Loucy (cell line): ENCODE results near the gene PHF19.

Experiments
- H2AFZ ChIP-seq: fragments of 200-600 bp; sonication (generic); 2 replicates; pipeline ENCODE4 v1.6.0; 2016; ENCODE audit warnings: antibody characterized with exemption, mild to moderate bottlenecking, low read length, moderate library complexity
- H3F3A ChIP-seq: fragments of 200-600 bp; 2 replicates; pipeline ENCODE4 v1.6.0; 2016; ENCODE audit warnings: antibody characterized with exemption, low read depth, mild to moderate bottlenecking
- H3K27me3 ChIP-seq: fragments of 200-600 bp; sonication (generic); 2 replicates; pipeline ENCODE4 v1.6.1; 2014; ENCODE audit warnings: low read length, mild to moderate bottlenecking; ENCODE audit not compliant: insufficient read depth, poor library complexity, severe bottlenecking
- H3K36me3 ChIP-seq: fragments of 200-600 bp; sonication (generic); 2 replicates; pipeline ENCODE4 v1.6.1; 2016; ENCODE audit warnings: low read length; ENCODE audit not compliant: insufficient read depth
- H3K4me1 ChIP-seq: fragments of 200-600 bp; sonication (generic); 2 replicates; pipeline ENCODE4 v1.5.1; 2014; ENCODE audit warnings: low read length, mild to moderate bottlenecking; ENCODE audit not compliant: insufficient read depth, poor library complexity, severe bottlenecking
- H3K4me2 ChIP-seq: fragments of 200-600 bp; sonication (generic); 2 replicates; pipeline ENCODE4 v1.6.0; 2014; ENCODE audit warnings: antibody characterized with exemption, low read length, low read depth, mild to moderate bottlenecking; ENCODE audit not compliant: poor library complexity, severe bottlenecking
- H3K4me3 ChIP-seq: fragments of 200-600 bp; sonication (generic); 2 replicates; pipeline ENCODE4 v1.5.1; 2014; ENCODE audit warnings: low read length, mild to moderate bottlenecking, mixed read lengths; ENCODE audit not compliant: poor library complexity, severe bottlenecking
- H3K79me2 ChIP-seq: fragments of 200-600 bp; sonication (generic); 2 replicates; pipeline ENCODE4 v1.6.1; 2014; ENCODE audit warnings: low read length; ENCODE audit not compliant: insufficient read depth
- H3K9ac ChIP-seq: fragments of 200-600 bp; sonication (generic); 2 replicates; pipeline ENCODE4 v1.6.0; 2014; ENCODE audit warnings: mild to moderate bottlenecking, low read depth, low read length, moderate library complexity; ENCODE audit not compliant: poor library complexity, severe bottlenecking
- H3K9me2 ChIP-seq: fragments of 200-600 bp; sonication (generic); replicated peaks from 2 replicates; pipeline ENCODE4 v1.6.1; 2016; ENCODE audit warnings: low read depth, low read length, mixed read lengths
- H3K9me3 ChIP-seq: fragments of 200-600 bp; sonication (generic); 2 replicates; pipeline ENCODE4 v1.6.1; 2014; ENCODE audit warnings: mild to moderate bottlenecking, antibody characterized with exemption, low read length, low read depth; ENCODE audit not compliant: insufficient read depth
- H4K20me1 ChIP-seq: fragments of 200-600 bp; sonication (generic); 2 replicates; pipeline ENCODE4 v1.6.0; 2014; ENCODE audit warnings: antibody characterized with exemption, low read length, mild to moderate bottlenecking; ENCODE audit not compliant: insufficient read depth, poor library complexity, severe bottlenecking
- CTCF ChIP-seq: fragments of 200-600 bp; sonication (generic); conservative IDR thresholded peaks from 2 replicates; pipeline ENCODE4 v1.5.1; 2014; ENCODE audit warnings: mild to moderate bottlenecking, antibody characterized with exemption, low read length
- EZH2phosphoT487 ChIP-seq: fragments of 200-600 bp; IDR thresholded peaks from 2 replicates; pipeline ENCODE4 v1.6.1; 2018; ENCODE audit warnings: antibody characterized with exemption, mild to moderate bottlenecking, moderate library complexity, borderline replicate concordance

Gene PHF19

GRCh38 chr9:120905315-120906164, 28.6 kb upstream of the PHF19 start:
- H3K4me3 ChIP-seq: no peak overlapping the region
- H3K27me3 ChIP-seq: no peaks in the 10 kb centered on the region
- H3K4me1 ChIP-seq: peaks cover 75% of the 10 kb centered on the region
- peak overlapping the region; percentile 27 for H3K4me2 ChIP-seq
- no peaks in the 10 kb centered on the region for H3F3A ChIP-seq
- no peaks in the 10 kb centered on the region for H4K20me1 ChIP-seq
- H3K79me2 ChIP-seq: no peaks in the 10 kb centered on the region
- H3K9me3 ChIP-seq: no peaks in the 10 kb centered on the region
- no peak for TF ChIP-seq EZH2phosphoT487
- TF ChIP-seq CTCF: no peak
- H2AFZ ChIP-seq: no peak overlapping the region
- H3K9me2 ChIP-seq: no peaks in the 10 kb centered on the region
- H3K36me3 ChIP-seq: no peaks in the 10 kb centered on the region
- peak overlapping the region; percentile 5 for H3K9ac ChIP-seq

- H3K4me1 ChIP-seq: peaks cover 69% of the 10 kb centered on the region
- H3K9me3 ChIP-seq: no peaks in the 10 kb centered on the region
- H3F3A ChIP-seq: no peaks in the 10 kb centered on the region
- H3K79me2 ChIP-seq: no peaks in the 10 kb centered on the region
- no peaks in the 10 kb centered on the region for H3K27me3 ChIP-seq
- H3K9me2 ChIP-seq: no peaks in the 10 kb centered on the region
- H3K9ac ChIP-seq: no peak overlapping the region
- no peak overlapping the region for H2AFZ ChIP-seq
- peak overlapping the region; percentile 27 for H3K4me2 ChIP-seq
- H4K20me1 ChIP-seq: no peaks in the 10 kb centered on the region
- no peak overlapping the region for H3K4me3 ChIP-seq
- H3K36me3 ChIP-seq: no peaks in the 10 kb centered on the region
- TF ChIP-seq CTCF (no peak), EZH2phosphoT487 (no peak)
Measured at GRCh38 chr9:120904978-120905301, 28.0 kb upstream of the PHF19 start.

GRCh38 chr9:120904061-120904977, 27.3 kb upstream of the PHF19 start:
- Histone ChIP-seq H2AFZ (no peak overlapping the region), H4K20me1 (no peaks in the 10 kb centered on the region), H3K27me3 (no peaks in the 10 kb centered on the region), H3K4me3 (no peak overlapping the region), H3K9me3 (no peaks in the 10 kb centered on the region), H3K79me2 (no peaks in the 10 kb centered on the region), H3K9ac (peak overlapping the region; percentile 35), H3K4me1 (peaks cover 69% of the 10 kb centered on the region), H3F3A (no peaks in the 10 kb centered on the region), H3K36me3 (no peaks in the 10 kb centered on the region), H3K4me2 (no peak overlapping the region), H3K9me2 (no peaks in the 10 kb centered on the region)
- no peak for TF ChIP-seq CTCF
- TF ChIP-seq EZH2phosphoT487: no peak
